ENCODE results near the gene SYNGAP1.
"Not testable (repeated sequence)": the region's sequence is repeated elsewhere in the genome, so short reads cannot be mapped to it uniquely, and the experiment has no call there.

Gene SYNGAP1

GRCh38 chr6:33467091-33467490 lies 47.2 kb downstream of the SYNGAP1 start:
- no peak for DNase-seq
- TF ChIP-seq POLR2A (IDR thresholded peaks at IDR 0.05; ENCODE audit: low read length) = no peak
- no peak for TF ChIP-seq GATA1 (IDR thresholded peaks at IDR 0.05; ENCODE audit: low read depth, low read length)

GRCh38 chr6:33469661-33470060 lies 49.8 kb downstream of the SYNGAP1 start:
- TF ChIP-seq POLR2A (IDR thresholded peaks at IDR 0.05; ENCODE audit: low read length) (no peak), GATA1 (IDR thresholded peaks at IDR 0.05; ENCODE audit: low read depth, low read length) (no peak)
- no peak for DNase-seq

GRCh38 chr6:33477864-33478263 lies 58.0 kb downstream of the SYNGAP1 start:
- DNase-seq = no peak
- TF ChIP-seq GATA1 (IDR thresholded peaks at IDR 0.05; ENCODE audit: low read depth, low read length) (no peak), POLR2A (IDR thresholded peaks at IDR 0.05; ENCODE audit: low read length) (no peak)

GRCh38 chr6:33481192-33481591 lies 61.3 kb downstream of the SYNGAP1 start:
- peak in 1 of 2 experiments; percentile 11 for DNase-seq
- TF ChIP-seq GATA1 (IDR thresholded peaks at IDR 0.05; ENCODE audit: low read depth, low read length) (no peak), POLR2A (IDR thresholded peaks at IDR 0.05; ENCODE audit: low read length) (no peak)

GRCh38 chr6:33482620-33483019 lies 62.8 kb downstream of the SYNGAP1 start:
- DNase-seq = not testable (repeated sequence)

DNA sequence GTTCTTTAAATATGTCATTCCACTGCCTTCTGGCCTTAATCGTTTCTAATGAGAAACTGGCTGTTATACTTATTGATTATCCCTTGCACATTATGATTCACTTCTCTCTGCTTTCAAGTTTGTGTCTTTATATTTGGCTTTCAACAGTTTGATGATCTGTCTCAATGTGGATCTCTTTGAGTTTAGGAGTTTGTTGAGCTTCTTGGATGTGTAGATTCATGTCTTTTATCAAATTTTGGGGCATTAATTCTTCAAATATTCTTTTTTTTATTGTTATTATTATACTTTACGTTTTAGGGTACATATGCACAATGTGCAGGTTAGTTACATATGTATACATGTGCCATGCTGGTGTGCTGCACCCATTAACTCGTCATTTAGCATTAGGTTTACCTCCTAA lies 63.8 kb downstream of the SYNGAP1 start:
- DNase-seq = no peak
- TF ChIP-seq GATA1 (IDR thresholded peaks at IDR 0.05; ENCODE audit: low read depth, low read length) (no peak), POLR2A (IDR thresholded peaks at IDR 0.05; ENCODE audit: low read length) (no peak)

DNA sequence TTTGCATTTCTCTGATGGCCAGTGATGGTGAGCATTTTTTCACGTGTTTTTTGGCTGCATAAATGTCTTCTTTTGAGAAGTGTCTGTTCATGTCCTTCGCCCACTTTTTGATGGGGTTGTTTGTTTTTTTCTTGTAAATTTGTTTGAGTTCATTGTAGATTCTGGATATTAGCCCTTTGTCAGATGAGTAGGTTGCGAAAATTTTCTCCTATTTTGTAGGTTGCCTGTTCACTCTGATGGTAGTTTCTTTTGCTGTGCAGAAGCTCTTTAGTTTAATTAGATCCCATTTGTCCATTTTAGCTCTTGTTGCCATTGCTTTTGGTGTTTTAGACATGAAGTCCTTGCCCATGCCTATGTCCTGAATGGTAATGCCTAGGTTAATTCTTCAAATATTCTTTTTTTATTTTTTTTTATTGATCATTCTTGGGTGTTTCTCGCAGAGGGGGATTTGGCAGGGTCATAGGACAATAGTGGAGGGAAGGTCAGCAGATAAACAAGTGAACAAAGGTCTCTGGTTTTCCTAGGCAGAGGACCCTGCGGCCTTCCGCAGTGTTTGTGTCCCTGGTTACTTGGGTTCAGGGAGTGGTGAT lies 64.9 kb downstream of the SYNGAP1 start:
- not testable (repeated sequence) for DNase-seq

DNA sequence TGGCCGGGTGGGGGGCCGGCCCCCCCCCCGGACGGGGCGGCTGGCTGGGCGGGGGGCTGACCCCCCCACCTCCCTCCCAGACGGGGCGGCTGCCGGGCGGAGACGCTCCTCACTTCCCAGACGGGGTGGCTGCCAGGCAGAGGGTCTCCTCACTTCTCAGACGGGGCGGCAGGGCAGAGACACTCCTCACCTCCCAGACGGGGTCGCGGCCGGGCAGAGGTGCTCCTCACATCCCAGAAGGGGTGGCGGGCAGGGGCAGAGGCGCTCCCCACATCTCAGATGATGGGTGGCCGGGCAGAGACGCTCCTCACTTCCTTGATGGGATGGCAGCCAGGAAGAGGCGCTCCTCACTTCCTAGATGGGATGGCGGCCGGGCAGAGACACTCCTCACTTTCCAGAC lies 65.8 kb downstream of the SYNGAP1 start:
- DNase-seq = not testable (repeated sequence)

- peak in 1 of 2 experiments; percentile 12 for DNase-seq
- no peak for TF ChIP-seq GATA1 (IDR thresholded peaks at IDR 0.05; ENCODE audit: low read depth, low read length)
- TF ChIP-seq POLR2A (IDR thresholded peaks at IDR 0.05; ENCODE audit: low read length) = no peak
Observed at GRCh38 chr6:33488339-33488738, 68.5 kb downstream of the SYNGAP1 start.

- no peak for DNase-seq
- TF ChIP-seq GATA1 (IDR thresholded peaks at IDR 0.05; ENCODE audit: low read depth, low read length) = no peak
- TF ChIP-seq POLR2A (IDR thresholded peaks at IDR 0.05; ENCODE audit: low read length) = no peak
Observed at GRCh38 chr6:33490198-33490597, 70.3 kb downstream of the SYNGAP1 start.

GRCh38 chr6:33490621-33491020 lies 70.8 kb downstream of the SYNGAP1 start:
- no peak for DNase-seq

GRCh38 chr6:33492093-33492492 lies 72.2 kb downstream of the SYNGAP1 start:
- peak in 1 of 2 experiments; percentile 7 for DNase-seq
- no peak for TF ChIP-seq POLR2A (IDR thresholded peaks at IDR 0.05; ENCODE audit: low read length)
- TF ChIP-seq GATA1 (IDR thresholded peaks at IDR 0.05; ENCODE audit: low read depth, low read length) = no peak

More at GRCh38 chr6:33490621-33491020, 70.8 kb downstream of the SYNGAP1 start:
- TF ChIP-seq GATA1 (IDR thresholded peaks at IDR 0.05; ENCODE audit: low read depth, low read length) (no peak), POLR2A (IDR thresholded peaks at IDR 0.05; ENCODE audit: low read length) (no peak)

- TF ChIP-seq POLR2A (IDR thresholded peaks at IDR 0.05; ENCODE audit: low read length) (no peak), GATA1 (IDR thresholded peaks at IDR 0.05; ENCODE audit: low read depth, low read length) (no peak)
- no peak for DNase-seq
Observed at GRCh38 chr6:33497157-33497556, 77.3 kb downstream of the SYNGAP1 start.

DNA sequence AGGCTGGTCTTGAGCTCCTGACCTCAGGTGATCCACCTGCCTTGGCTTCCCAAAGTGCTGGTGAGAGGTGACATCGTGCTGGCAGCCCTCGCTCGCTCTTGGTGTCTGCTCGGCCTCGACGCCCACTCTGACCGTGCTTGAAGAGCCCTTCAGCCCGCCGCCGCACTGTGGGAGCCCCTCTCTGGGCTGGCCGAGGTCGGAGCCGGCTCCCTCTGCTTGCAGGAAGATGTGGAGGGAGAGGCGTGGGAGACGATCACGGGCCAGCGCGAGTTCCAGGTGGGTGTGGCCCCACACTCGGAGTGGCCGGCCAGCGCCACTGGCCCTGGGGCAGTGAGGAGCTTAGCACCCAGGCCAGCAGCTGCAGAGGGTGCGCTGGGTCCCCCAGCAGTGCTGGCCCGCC lies 82.6 kb downstream of the SYNGAP1 start:
- TF ChIP-seq GATA1 (IDR thresholded peaks at IDR 0.05; ENCODE audit: low read depth, low read length) (no peak), POLR2A (IDR thresholded peaks at IDR 0.05; ENCODE audit: low read length) (no peak)
- no peak for DNase-seq

DNA sequence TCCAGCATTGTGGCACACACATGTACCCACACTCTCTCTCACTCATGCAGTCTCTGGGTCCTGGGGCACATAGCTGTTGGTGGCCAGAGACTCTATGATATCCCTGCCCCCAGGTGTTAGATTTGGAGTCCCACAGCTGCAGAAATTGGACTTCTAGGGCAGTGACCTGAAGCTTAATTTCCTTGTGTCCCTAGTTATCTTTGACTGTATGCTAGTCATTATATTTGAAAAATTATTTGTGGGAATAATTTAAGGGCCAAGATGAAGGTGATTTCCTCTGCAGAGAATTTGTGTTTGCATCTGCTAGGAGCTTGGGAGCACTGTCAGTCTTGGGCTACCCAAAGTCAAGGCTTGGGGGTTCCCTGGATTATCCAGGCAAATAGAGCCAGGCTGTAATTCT lies 84.6 kb downstream of the SYNGAP1 start:
- DNase-seq = no peak
- no peak for TF ChIP-seq POLR2A (IDR thresholded peaks at IDR 0.05; ENCODE audit: low read length)
- no peak for TF ChIP-seq GATA1 (IDR thresholded peaks at IDR 0.05; ENCODE audit: low read depth, low read length)
